Embryonic facial prominence (tissue), 1 donor: ENCODE data around the gene NKPD1.

Experiments used
- DNase-seq: peaks from one replicate; pipeline ENCODE4 v3.0.0-alpha.2; 2016; ENCODE audit errors: extremely low spot score

Gene NKPD1, protein sequence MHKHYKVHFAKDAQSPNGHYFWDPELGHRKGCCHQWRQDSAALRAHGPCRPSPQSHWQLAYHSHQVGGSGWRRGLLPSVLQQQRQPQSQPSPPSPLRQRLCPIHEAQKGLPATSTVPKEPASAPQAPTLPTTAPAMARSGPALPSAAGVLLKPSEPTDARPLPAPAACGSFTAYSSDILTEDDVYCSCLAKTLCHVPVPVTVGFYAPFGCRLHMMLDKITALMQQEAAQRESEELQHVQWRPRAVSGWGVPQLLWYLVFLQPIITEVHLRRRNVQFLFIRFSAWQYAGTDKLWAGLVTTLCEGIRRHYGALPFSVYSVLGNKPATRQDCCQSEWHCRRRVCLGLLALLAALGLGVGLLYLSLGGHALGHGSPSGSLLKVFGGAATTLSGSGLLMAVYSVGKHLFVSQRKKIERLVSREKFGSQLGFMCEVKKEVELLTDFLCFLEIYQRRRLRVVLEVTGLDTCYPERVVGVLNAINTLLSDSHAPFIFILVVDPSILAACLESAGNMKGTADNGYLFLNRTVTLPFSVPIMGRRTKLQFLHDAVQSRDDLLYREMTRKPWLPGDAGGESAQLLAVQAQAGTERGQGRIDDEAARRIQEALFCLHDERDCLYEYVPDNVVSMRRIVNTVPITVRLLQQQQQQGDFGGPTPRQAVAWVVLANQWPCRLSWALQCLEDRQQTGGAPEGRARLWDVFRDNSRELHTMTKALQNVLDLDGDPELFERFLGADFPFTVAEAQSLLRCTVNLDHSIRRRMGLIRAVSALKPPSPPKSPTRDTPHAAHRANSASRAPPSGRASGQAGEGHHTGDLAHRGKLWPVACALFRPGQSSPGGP

DNA sequence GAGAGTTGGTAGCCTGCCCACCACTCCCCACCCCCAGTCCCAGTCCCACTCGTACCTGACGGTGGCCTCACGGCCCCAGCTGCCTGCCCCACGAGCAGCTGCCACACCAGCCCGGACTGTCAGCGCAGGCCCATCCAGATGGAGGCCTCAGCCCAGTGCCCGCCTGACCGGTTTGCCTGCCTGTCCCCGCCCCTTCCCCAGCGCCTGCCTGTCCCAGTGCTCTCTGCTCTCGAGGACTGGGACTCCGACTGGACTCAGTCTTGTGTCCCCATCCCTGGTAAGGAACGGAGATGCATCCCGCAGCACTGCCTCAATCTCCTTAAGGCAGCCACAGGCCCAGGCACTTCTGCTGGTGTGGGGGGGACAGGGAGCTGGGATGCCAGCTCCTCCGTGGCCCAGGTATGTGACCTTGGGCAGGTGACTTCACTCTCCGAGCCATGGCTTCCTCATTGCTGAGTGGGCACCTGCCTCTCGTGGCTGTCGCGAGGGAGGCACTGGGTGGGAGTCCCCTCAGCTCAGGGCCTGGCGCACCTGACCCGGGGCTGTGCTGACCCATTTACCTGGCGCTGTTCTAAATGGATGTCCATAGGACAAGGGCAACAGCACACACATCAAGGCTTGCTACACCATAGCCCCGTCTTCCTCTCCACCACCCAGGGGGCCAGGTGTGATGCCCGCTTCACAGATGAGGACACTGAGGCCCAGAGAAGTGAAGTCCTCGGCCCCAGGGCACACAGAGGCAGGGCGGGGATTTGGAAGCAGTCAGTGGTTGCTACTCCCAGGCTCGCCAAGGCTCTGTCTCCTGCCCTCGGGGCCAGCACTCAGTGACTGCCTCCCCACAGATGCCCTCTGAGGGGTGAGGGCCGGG lies at the start of gene NKPD1:
Gene NKPD1 (minus strand): TSS at position 113 of the 868 bp plus-strand sequence. CDS start 832 bp downstream, outside the sequence.
- DNase-seq: no peak

DNA sequence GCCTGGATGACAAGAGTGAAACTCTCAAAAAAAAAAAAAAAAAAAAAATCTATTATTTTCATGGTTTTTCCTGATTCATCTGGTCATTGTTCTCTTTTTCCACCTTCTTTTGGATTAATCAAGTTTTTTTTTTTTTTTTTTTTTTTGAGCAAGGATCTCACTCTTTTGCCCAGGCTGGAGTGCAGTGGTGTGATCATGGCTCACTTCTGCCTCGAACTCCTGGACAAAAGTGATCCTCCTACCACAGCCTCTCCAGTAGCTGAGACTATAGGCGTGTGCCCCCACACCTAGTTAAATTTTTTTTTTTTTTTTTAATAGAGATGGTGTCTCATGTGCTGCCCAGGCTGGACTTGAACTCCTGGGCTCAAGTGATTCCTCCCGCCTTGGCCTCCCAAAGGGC lies 45.5 kb upstream of the NKPD1 start:
- no peak for DNase-seq

DNA sequence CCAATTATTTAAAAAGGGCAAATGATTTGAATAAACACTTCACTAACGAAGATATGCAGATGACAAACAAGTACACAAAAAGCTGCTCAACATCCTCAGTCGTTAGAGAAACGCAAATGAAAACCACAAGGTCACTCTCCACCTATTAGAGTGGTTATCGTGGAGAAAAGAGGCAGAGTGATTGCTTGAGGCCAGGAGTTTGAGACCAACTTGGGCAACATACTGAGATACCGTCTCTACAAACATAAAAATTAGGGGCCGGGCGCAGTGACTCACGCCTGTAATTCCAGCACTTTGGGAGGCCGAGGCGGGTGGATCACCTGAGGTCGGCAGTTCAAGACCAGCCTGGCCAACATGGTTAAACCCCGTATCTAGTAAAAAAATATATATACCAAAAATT lies 45.0 kb upstream of the NKPD1 start:
- no peak for DNase-seq

DNA sequence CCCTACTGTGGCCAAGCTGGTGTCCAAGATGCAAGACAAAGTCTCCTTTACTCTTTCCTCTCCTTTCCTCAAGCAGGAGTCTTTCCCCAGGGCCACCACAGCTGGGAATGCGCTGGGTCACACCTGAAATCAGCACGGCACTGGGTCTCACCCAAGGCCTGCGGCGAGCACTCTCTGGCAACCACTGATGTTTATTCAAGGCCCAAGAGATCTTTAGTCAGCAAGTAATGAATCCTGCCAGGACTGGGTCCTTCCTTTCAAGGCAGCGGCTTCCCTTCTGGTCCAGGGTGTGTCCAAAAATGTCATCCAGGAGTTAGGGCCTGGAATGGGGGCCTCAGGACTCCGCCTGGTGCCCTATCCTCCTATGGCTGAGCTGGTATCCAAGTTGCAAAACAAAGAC lies 41.9 kb upstream of the NKPD1 start:
- no peak for DNase-seq

DNA sequence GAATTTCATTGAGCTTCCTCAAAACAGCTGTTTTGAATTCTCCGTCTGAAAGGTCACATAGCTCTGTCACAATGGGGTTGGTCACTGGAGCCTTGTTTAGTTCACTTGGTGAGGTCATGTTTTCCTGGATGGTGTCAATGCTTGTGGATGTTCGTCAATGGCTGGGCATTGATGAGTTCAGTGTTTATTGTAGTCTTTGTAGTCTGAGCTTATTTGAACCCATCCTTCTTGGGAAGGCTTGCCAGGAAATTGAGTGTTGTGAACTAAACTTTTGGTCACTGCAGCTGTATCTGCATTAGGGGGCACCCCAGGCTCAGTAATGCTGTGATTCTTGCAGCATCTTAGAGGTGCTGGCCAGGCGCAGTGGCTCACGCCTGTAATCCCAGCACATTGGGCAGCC lies 39.8 kb upstream of the NKPD1 start:
- no peak for DNase-seq

- no peak for DNase-seq
Measured at GRCh38 chr19:45195764-45196163, 35.0 kb upstream of the NKPD1 start.

- peak; percentile 31 for DNase-seq
Measured at GRCh38 chr19:45191375-45191774, 30.6 kb upstream of the NKPD1 start.

GRCh38 chr19:45189971-45190370 lies 29.2 kb upstream of the NKPD1 start:
- no peak for DNase-seq

DNA sequence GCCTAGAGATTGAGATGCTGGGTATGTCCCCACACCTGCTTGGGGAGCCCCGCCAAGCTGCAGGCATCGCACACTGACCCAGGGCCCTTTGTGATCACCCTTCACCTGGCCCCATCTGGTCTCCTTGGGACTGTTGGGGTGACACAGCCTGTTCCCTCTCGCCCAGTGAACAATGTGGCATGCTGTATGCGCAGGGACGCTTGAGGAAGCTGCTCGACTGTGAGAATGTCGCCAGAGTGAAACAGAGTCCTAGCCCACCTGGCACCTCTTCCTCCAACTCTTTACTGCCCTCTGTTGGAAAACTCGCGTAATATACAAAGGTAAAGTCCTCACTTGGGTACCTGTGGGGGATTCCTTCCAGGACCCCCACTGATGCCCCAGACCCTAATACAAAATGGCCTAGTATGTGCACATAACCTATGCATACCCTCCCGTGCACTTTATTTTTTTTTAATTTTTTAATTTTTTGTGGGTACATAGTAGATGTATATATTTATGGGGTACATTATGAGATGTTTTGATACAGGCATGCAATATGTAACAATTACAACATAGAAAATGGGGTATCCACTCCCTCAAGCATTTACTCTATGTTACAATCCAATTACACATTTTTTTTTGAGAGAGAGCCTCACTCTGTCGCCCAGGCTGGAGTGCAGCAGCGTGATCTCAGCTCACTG lies 26.8 kb upstream of the NKPD1 start:
- no peak for DNase-seq

- no peak for DNase-seq
Measured at GRCh38 chr19:45186509-45187334, 25.9 kb upstream of the NKPD1 start.

DNA sequence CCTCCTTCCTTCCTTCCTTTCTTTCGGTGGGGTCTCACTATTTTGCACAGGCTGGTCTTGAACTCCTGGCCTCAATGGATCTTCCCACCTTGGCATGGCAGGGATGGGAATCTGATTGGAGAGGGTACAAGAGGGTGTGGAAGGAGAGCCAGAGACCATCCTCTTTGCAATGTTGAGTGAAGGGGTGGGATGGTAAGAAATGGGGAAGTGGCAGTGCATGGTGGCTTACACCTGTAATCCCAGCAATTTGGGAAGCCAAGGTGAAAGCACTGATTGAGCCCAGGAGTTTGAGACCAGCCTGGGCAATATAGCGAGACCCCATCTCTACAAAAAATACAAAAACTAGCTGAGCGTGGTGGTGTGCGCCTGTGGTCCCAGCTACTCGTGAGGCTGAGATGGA lies 23.3 kb upstream of the NKPD1 start:
- DNase-seq: no peak

GRCh38 chr19:45182758-45183157 lies 22.0 kb upstream of the NKPD1 start:
- DNase-seq: no peak

DNA sequence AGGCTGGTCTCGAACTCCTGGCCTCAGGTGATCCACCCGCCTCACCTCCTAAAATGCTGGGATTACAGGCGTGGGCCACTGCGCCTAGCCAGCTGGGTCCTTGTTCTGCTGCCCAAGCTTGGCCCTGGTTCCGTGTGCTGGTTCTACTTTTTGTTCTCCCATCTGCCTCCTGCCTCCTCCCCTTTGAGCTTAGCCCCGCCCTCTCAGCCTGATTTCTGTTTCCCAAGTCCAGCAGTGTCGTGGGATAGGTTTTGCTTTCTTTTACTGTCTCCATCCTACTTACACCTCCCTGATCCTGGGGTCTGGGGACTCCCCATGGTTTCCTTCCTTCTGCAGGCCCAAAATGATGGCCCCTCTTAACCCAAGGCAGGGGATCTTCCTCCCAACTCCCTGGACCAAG lies 20.2 kb upstream of the NKPD1 start:
- DNase-seq: no peak

DNA sequence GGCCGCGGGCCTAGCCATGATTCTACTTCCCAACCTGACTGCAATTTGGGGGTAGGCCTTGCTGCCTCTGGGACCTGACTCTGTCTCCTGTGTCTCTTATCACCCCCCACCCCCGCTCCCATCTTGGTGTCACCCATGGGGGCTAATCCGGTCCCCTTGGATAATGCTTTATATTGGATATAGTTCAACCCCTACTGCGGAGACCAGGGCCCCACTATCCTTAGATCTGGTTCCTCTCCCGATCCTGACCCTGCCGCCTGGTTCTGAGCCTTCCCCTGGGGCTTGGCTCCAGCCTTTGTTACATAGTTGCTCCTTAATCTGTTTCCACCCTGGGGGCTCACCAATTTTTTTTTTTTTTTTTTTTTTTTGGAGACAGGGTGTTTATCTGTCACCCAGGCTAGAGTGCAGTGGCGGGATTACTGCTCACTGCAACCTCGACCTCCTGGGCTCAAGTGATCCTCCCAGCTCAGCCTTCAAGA lies 19.1 kb upstream of the NKPD1 start:
- DNase-seq: no peak

GRCh38 chr19:45179072-45179891 lies 18.5 kb upstream of the NKPD1 start:
- DNase-seq: no peak

DNA sequence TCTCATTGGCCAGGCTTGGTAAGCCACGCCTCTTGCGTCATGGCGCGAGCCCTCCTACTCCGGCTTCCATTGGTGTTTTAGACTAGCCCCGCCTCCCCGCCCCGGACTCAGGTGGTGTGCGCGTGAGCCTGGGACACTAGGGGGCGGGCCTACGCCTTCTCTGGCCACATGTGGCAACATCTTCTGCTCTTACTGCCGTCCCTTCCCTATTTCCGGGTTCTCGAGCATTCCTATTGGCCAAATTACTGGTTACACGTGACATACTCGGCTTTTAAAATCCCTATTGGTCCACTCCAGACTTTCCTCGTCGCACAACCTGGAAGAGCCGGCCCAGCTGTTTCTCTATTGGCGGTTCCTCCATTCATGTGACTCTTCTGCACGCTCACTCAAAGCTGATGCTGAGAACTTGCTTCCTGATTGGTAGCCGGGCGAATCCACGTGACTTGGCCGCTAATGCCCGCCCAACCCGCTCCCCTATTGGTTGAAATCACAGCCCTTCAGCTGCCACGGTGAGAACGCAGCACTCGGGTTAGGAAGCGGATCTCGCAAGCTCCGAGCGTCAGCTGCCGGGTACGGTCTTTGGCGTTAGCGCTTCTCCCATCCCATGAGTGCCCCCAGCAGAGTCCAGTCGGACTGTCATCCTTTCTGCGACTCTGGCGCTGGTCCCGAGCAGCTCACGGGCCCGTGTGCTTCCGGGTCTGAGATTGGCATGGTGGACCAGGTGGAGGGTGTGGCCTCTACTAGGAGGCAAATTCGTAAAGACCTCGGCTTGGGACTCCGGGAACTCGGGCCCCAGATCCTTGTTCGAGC lies 17.7 kb upstream of the NKPD1 start, which contains the start of gene BLOC1S3:
Gene BLOC1S3 (plus strand): TSS at position 523 of the 810 bp plus-strand sequence. CDS start 513 bp downstream, outside the sequence.
- peak; percentile 100 for DNase-seq

GRCh38 chr19:45177817-45178261 lies 17.1 kb upstream of the NKPD1 start, which contains the start of gene TRAPPC6A:
TSS of gene TRAPPC6A (minus strand) at chr19:45178237. CDS start at chr19:45178218, 19 bp downstream.
- no peak for DNase-seq
